GM21526 (cell line): ENCODE measurements around the gene MATCAP1.

Experiments used
- ATAC-seq: cut with Tn5 transposase; IDR thresholded peaks from one replicate; pipeline ENCODE4 v1.9.1; 2021; ENCODE audit warnings: moderate library complexity; ENCODE audit not compliant: unreplicated experiment, low FRiP score

The MATCAP1 gene

GRCh38 chr16:67174706-67175231 is 9.0 kb downstream of the MATCAP1 start:
- ATAC-seq: no peak

- ATAC-seq: no peak
These were observed 9.7 kb downstream of the MATCAP1 start for GRCh38 chr16:67173808-67174705.

GRCh38 chr16:67173323-67173722 is 10.4 kb downstream of the MATCAP1 start:
- no peak for ATAC-seq

GRCh38 chr16:67170949-67171649 is 12.7 kb downstream of the MATCAP1 start:
- ATAC-seq: no peak

GRCh38 chr16:67170168-67170948 is 13.4 kb downstream of the MATCAP1 start, which contains the start of gene NOL3:
Gene NOL3 (plus strand): TSS chr16:67170538.
- ATAC-seq: no peak

GRCh38 chr16:67169642-67170167 is 14.1 kb downstream of the MATCAP1 start:
- ATAC-seq: no peak

GRCh38 chr16:67169011-67169451 is 14.7 kb downstream of the MATCAP1 start:
- no peak for ATAC-seq

- no peak for ATAC-seq
These were observed 16.2 kb downstream of the MATCAP1 start for GRCh38 chr16:67167588-67167987.

GRCh38 chr16:67166598-67167168 is 17.1 kb downstream of the MATCAP1 start:
- ATAC-seq: no peak

GRCh38 chr16:67166110-67166547 is 17.6 kb downstream of the MATCAP1 start:
- no peak for ATAC-seq

- ATAC-seq: no peak
These were observed 18.4 kb downstream of the MATCAP1 start for GRCh38 chr16:67165121-67166078.

- no peak for ATAC-seq
These were observed 19.1 kb downstream of the MATCAP1 start, which contains the start of gene HSF4 for GRCh38 chr16:67164599-67165061. Gene HSF4 (plus strand): TSS chr16:67164745. CDS start chr16:67164812, 67 bp downstream.

- no peak for ATAC-seq
These were observed 19.7 kb downstream of the MATCAP1 start for GRCh38 chr16:67163999-67164558.

GRCh38 chr16:67163164-67163998 is 20.4 kb downstream of the MATCAP1 start:
- ATAC-seq: no peak

- no peak for ATAC-seq
These were observed 21.1 kb downstream of the MATCAP1 start for GRCh38 chr16:67162506-67163163.

GRCh38 chr16:67161595-67162058 is 22.1 kb downstream of the MATCAP1 start:
- no peak for ATAC-seq
